ENCODE results near the gene GYS2. TPM values are rescaled to one million over a fixed set of nuclear protein-coding genes. Genes with fewer than 3 reads are reported as not detected.

Gene GYS2
- total and polyA plus RNA-seq, 9 of the 15 experiments (the other 6 are each of a cell fraction or from before 2014, with no cell fraction given), result not detected

DNA sequence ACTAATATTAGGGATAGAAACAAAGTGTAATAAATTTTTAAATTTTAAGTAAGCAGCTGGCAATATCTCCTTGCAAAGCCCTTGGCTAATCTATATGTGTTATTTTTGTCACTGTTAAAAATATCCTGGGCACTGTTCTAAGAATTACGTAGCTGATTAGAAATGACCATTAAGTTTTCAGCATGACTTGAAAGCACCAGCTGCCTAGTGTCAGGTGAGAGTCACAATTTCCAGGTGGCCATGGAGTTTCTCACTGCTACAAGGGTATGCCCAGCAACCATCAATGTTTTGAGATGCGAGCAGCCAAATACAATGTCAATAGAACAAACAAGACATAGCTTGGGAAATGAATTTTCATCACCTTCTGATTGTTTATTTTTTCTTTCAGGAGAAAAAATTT lies 23.3 kb upstream of the GYS2 start:
- H3K27ac ChIP-seq (ENCODE audit: extremely low read depth, low read depth, low read length), result no peak overlapping the region
- WGBS (ENCODE audit: insufficient coverage, low coverage, missing lambda C conversion rate), result 71% methylated on average over 2 of the region's 2 CpGs
- in situ Hi-C loops (cut with MboI), result no loop called here
- no peak for ATAC-seq
- no peak for DNase-seq (ENCODE audit: extremely low read depth in 1 of 4, low spot score in 3 of 4)
- H3K27me3 ChIP-seq (ENCODE audit: control insufficient read depth in 2 of 2, insufficient read depth in 2 of 2, low read length in 2 of 2), result no peaks in the 10 kb centered on the region
- CTCF ChIA-PET (ENCODE audit: low intra/inter-chr PET ratio), result no interaction called here
- no peak overlapping the region for H3K4me3 ChIP-seq
- H3K4me2 ChIP-seq (ENCODE audit: insufficient read depth, low read length), result no peak overlapping the region
- no peaks in the 10 kb centered on the region for H3K9me1 ChIP-seq (ENCODE audit: control insufficient read depth, insufficient read depth, low read length)
- POLR2A ChIA-PET, result no interaction called here
- TF ChIP-seq ZNF785 (CRISPR knock-in tag; IDR thresholded peaks at IDR 0.05), result no peak
- TF ChIP-seq ELF1 (tag; IDR thresholded peaks at IDR 0.05), result no peak
- no peak for TF ChIP-seq FOXA3 (CRISPR knock-in tag; conservative IDR thresholded peaks at IDR 0.05 in 1 of 2, IDR thresholded peaks at IDR 0.05 in 1 of 2)
- TF ChIP-seq PHF21A (IDR thresholded peaks at IDR 0.05; ENCODE audit: borderline replicate concordance, low read depth), result no peak
- TF ChIP-seq, protein P1, sequence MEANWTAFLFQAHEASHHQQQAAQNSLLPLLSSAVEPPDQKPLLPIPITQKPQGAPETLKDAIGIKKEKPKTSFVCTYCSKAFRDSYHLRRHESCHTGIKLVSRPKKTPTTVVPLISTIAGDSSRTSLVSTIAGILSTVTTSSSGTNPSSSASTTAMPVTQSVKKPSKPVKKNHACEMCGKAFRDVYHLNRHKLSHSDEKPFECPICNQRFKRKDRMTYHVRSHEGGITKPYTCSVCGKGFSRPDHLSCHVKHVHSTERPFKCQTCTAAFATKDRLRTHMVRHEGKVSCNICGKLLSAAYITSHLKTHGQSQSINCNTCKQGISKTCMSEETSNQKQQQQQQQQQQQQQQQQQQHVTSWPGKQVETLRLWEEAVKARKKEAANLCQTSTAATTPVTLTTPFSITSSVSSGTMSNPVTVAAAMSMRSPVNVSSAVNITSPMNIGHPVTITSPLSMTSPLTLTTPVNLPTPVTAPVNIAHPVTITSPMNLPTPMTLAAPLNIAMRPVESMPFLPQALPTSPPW (CRISPR knock-in tag; IDR thresholded peaks at IDR 0.05), result no peak
- TF ChIP-seq, protein P2, sequence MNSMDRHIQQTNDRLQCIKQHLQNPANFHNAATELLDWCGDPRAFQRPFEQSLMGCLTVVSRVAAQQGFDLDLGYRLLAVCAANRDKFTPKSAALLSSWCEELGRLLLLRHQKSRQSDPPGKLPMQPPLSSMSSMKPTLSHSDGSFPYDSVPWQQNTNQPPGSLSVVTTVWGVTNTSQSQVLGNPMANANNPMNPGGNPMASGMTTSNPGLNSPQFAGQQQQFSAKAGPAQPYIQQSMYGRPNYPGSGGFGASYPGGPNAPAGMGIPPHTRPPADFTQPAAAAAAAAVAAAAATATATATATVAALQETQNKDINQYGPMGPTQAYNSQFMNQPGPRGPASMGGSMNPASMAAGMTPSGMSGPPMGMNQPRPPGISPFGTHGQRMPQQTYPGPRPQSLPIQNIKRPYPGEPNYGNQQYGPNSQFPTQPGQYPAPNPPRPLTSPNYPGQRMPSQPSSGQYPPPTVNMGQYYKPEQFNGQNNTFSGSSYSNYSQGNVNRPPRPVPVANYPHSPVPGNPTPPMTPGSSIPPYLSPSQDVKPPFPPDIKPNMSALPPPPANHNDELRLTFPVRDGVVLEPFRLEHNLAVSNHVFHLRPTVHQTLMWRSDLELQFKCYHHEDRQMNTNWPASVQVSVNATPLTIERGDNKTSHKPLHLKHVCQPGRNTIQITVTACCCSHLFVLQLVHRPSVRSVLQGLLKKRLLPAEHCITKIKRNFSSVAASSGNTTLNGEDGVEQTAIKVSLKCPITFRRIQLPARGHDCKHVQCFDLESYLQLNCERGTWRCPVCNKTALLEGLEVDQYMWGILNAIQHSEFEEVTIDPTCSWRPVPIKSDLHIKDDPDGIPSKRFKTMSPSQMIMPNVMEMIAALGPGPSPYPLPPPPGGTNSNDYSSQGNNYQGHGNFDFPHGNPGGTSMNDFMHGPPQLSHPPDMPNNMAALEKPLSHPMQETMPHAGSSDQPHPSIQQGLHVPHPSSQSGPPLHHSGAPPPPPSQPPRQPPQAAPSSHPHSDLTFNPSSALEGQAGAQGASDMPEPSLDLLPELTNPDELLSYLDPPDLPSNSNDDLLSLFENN (IDR thresholded peaks at IDR 0.05; ENCODE audit: low read depth in 2 of 2, low read length in 2 of 2), result no peak
- TF ChIP-seq ZNF253 (CRISPR knock-in tag; conservative IDR thresholded peaks at IDR 0.05), result no peak
- no peak for TF ChIP-seq ARID2 (IDR thresholded peaks at IDR 0.05)
- TF ChIP-seq, protein P3, sequence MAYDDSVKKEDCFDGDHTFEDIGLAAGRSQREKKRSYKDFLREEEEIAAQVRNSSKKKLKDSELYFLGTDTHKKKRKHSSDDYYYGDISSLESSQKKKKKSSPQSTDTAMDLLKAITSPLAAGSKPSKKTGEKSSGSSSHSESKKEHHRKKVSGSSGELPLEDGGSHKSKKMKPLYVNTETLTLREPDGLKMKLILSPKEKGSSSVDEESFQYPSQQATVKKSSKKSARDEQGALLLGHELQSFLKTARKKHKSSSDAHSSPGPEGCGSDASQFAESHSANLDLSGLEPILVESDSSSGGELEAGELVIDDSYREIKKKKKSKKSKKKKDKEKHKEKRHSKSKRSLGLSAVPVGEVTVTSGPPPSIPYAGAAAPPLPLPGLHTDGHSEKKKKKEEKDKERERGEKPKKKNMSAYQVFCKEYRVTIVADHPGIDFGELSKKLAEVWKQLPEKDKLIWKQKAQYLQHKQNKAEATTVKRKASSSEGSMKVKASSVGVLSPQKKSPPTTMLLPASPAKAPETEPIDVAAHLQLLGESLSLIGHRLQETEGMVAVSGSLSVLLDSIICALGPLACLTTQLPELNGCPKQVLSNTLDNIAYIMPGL (CRISPR knock-in tag; IDR thresholded peaks at IDR 0.05), result no peak
- no peak for TF ChIP-seq ZNF133 (CRISPR knock-in tag; IDR thresholded peaks at IDR 0.05)
- TF ChIP-seq ARHGAP35 (IDR thresholded peaks at IDR 0.05; ENCODE audit: partially characterized antibody), result no peak
- no peaks in the 10 kb centered on the region for H4K20me1 ChIP-seq (replicated peaks; ENCODE audit: control insufficient read depth, insufficient read depth, low read length)
- H3K9me3 ChIP-seq (replicated peaks; ENCODE audit: control insufficient read depth, insufficient read depth, low read depth, low read length), result no peaks in the 10 kb centered on the region
- BruUV-seq (replicated peaks), result no TSS peak
- intact Hi-C loops (cut with micrococcal nuclease), result no loop called here
- H3K79me2 ChIP-seq (ENCODE audit: control insufficient read depth, insufficient read depth, low read length), result no peaks in the 10 kb centered on the region
- FAIRE-seq, result no peak
- no peaks in the 10 kb centered on the region for H3K4me1 ChIP-seq (replicated peaks in 1 of 2; ENCODE audit: control insufficient read depth in 2 of 2, insufficient read depth in 2 of 2, low read length in 2 of 2)
- no peak overlapping the region for H2AFZ ChIP-seq (ENCODE audit: low read depth, low read length)
- H3K36me3 ChIP-seq (ENCODE audit: control insufficient read depth, insufficient read depth, low read length), result no peaks in the 10 kb centered on the region
- no peak overlapping the region for H3K9ac ChIP-seq (ENCODE audit: insufficient read depth in 1 of 2, low read depth in 2 of 2, low read length in 2 of 2)

Data from K562 (cell line).